ENCODE data around the gene PTPRM. TPM values are rescaled to one million over a fixed set of nuclear protein-coding genes. Genes with fewer than 3 reads are reported as not detected.
A peak's percentile ranks its signal among the peaks of the same experiment; 100 is the strongest.

Gene PTPRM
- total RNA-seq, 1 donor from 2014 or later, result 101 TPM

- intact Hi-C loops (cut with DNase I), result no loop called here
- ATAC-seq (ENCODE audit: poor library complexity) (peak; percentile 89), DNase-seq (peak; percentile 86)
Observed at GRCh38 chr18:7616661-7617060, 49.5 kb downstream of the PTPRM start.

DNA sequence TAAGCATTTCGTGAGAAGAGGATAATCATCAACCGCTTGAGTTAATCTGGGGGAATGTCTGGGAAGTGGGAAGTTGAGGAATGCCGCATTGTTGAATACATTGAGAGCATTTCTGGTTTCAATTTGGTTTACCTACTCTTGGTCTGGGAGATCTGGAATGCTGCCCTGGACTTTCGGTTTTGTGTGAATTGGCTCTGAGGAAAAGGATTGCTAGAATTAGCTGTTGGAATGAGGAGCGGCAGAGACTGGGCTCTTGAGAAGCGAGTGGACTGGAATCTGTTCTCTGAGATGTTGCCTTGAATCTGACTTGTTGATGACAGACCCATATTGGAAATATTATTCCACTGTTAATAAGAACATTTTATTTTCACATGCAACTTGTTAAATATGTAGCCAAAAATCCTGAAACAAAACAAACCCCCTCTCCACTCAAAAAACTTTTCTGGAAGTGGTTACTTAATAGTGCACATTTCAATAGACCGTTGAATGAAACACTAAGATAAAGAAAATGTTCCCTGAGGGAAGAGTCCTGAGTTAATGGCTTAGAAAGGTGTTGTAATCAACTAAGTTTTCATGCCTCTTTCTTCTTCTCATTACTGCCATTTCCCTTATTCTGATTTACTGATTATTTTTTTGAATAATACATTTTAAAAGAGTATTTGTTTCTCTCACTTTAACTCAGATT lies 50.8 kb downstream of the PTPRM start:
- no peak for DNase-seq
- intact Hi-C loops (cut with DNase I), result no loop called here
- ATAC-seq (ENCODE audit: poor library complexity), result peak; percentile 73

GRCh38 chr18:7618891-7619442 lies 51.9 kb downstream of the PTPRM start:
- ATAC-seq (ENCODE audit: poor library complexity) (no peak), DNase-seq (no peak)
- intact Hi-C loops (cut with DNase I), result no loop called here

- no peak for ATAC-seq (ENCODE audit: poor library complexity)
- intact Hi-C loops (cut with DNase I), result no loop called here
- no peak for DNase-seq
Observed at GRCh38 chr18:7619676-7620075, 52.6 kb downstream of the PTPRM start.

DNA sequence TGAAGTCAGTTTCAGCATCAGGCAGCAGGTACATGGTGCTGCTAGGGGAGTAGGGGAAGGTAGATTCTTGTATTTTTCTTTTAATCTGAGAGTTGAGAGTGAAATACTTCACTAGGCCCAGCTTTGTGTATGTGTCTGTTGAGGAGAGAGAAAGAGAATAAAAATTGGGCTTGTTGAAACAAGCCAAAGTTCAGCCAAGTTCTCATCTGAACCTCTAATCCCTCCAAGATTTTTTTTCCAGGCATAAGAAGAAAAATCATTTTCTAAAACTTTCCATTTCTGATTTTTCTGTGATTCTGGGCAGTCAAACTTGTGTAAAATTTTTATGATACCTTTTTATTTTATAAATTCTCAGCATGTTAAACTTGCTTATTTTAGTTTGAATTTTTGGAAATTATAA lies 55.6 kb downstream of the PTPRM start:
- intact Hi-C loops (cut with DNase I), result no loop called here
- no peak for DNase-seq
- no peak for ATAC-seq (ENCODE audit: poor library complexity)

DNA sequence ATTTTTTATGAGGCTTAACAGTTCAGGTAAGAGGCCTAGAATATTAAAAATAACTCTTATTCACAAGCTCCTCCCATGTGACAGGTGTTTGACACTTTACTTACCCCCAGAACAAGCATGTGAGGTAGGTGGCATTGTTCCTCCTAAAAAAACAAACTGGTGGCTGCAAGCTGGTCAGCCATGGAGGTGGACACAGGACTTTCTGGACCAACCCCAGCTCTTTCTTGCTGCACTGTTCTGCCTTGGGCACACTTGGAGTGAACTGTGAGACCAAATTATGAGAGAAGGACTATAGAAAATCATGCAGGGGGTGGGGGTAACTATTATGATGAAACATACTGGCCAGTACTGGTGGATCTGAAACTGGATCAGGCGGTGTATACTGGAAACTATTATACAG lies 56.6 kb downstream of the PTPRM start:
- intact Hi-C loops (cut with DNase I), result no loop called here
- DNase-seq (no peak), ATAC-seq (ENCODE audit: poor library complexity) (no peak)

DNA sequence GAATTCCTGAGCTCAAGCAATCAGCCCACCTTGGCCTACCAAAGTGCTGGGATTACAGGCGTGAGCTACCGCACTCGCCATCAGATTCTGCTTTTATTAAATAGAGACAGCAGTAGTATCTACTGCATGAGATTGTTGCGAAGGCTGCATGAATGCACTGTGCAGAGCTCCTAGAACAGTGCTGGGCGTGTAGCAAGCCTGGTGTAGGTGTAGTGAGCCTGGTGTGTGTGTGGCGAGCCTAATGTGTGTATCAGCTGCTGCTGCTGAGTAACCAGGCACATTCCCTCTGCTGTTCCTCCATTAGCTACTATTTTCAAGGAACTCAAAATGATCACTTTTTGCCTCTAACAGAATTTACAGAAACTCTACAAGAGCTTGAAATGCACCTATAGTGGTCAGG lies 57.6 kb downstream of the PTPRM start:
- DNase-seq (no peak), ATAC-seq (ENCODE audit: poor library complexity) (no peak)
- intact Hi-C loops (cut with DNase I), result no loop called here

DNA sequence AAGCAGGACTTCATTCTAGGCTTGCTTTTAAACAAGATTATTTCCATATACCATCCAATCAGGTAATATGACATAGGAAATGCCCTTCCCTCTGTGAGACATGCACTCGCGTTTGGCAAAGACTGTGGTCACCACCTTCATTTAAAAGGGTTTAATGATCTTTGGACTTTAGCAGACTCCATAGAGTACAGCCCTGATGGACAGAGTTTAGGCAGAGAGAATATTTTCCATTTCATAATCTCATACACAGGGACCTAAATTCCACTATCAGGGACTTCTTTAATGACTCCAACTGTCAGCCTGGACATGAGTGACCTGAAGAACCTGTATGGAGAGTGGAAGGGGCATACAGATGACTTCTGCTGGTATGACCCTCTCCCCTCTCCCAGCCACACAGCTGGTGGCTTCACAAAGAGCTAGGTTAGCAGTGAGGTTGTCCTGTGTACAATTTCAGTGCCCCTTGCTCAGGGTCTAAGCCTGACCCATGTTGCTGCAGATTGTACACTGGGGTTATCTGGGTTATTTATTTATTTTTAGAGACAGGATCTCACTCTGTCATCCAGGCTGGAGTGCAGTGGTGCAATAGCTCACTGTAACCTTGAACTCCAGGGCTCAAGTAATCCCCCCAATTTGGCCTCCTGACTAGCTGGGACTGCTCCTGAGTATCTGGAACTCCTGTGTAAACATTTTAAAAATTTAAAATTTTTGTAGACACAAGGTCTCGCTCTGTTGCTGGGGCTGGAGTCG lies 59.2 kb downstream of the PTPRM start:
- intact Hi-C loops (cut with DNase I), result no loop called here
- DNase-seq, result no peak
- peak; percentile 82 for ATAC-seq (ENCODE audit: poor library complexity)

DNA sequence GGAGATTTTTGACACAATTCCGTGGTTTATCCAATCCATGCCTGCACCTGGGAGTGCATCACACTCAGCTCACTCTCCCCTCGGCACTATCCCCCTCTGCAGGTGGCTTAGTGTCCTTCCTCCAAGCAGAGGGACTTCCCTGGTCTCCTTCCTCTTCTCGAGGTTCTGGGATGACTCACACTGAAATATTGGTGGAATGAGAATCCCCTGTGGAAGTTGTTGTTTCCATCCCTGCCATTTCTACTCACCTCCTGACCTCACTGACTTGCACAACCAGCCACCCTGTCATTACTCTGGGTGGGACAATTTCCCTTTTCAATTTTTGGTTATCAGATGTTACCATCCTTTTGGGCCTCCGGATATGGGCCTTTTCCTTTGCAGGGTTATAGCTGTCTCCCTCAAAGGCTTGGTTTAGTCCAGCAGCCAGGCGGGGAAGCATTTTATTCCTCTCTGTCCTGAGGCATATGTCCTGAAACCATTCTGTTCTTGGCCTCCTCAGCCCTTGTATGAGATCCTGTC lies 59.9 kb downstream of the PTPRM start:
- DNase-seq, result no peak
- ATAC-seq (ENCODE audit: poor library complexity), result peak; percentile 44
- intact Hi-C loops (cut with DNase I), result no loop called here

DNA sequence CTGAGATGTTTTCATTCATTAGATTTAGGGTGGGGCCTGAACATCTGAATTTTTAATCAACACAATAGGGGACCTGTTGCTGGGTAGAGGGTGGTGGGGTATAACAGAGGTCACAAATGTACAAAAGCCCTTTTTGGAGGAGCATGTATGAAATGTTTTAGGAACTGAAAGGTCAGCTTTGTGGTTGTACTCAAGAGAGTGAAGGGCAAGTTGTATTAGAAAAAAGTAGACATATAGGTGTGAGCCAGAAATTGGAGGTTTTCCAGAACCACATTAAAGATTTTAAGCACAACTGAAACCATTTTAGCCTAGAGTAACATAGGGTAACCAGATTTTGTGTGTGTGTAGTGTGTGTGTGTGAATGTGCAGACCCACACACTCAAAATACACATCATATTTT lies 62.3 kb downstream of the PTPRM start:
- intact Hi-C loops (cut with DNase I), result no loop called here
- ATAC-seq (ENCODE audit: poor library complexity), result no peak
- DNase-seq, result no peak

DNA sequence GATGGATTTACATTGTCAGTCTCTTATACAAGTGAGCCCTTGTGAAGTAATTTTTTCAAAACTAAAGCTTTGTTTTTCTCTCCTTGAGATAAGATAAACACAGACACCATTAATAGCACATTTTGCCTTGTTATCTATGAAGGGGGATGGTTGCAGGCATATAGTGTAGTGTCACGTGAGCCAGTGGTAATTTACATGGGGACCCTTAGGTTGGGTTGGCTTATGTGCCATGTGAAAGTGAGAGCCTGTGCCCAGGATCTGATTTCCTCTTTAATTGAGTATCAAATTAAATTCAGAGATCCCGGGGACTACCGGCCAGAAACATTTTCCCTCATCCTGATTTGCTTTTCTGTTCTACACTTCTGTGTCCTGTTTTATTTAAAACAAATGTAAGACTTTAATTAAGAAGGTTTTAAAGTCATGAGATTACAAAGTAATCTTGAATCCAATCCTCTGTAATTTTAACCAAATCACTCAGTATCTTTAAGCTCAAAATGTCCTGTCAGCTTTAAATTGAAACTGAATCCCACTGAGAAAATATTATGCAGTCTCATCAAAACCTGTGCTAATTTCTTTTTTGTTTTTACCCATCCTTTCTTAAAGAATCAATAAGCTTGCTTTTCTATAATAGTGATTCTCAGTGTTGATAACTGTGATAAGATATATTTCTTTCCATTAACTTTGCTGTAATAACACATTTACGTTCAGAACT lies 63.8 kb downstream of the PTPRM start:
- DNase-seq (no peak), ATAC-seq (ENCODE audit: poor library complexity) (no peak)
- intact Hi-C loops (cut with DNase I), result no loop called here

GRCh38 chr18:7632152-7633098 lies 65.3 kb downstream of the PTPRM start:
- DNase-seq, result no peak
- intact Hi-C loops (cut with DNase I), result no loop called here
- no peak for ATAC-seq (ENCODE audit: poor library complexity)

- ATAC-seq (ENCODE audit: poor library complexity) (no peak), DNase-seq (no peak)
- intact Hi-C loops (cut with DNase I), result no loop called here
Observed at GRCh38 chr18:7633171-7633570, 66.1 kb downstream of the PTPRM start.

- ATAC-seq (ENCODE audit: poor library complexity) (no peak), DNase-seq (no peak)
- intact Hi-C loops (cut with DNase I), result no loop called here
Observed at GRCh38 chr18:7635948-7636347, 68.8 kb downstream of the PTPRM start.

GRCh38 chr18:7637269-7637668 lies 70.2 kb downstream of the PTPRM start:
- ATAC-seq (ENCODE audit: poor library complexity) (no peak), DNase-seq (no peak)
- intact Hi-C loops (cut with DNase I), result no loop called here

GRCh38 chr18:7638321-7638720 lies 71.2 kb downstream of the PTPRM start:
- no peak for DNase-seq
- no peak for ATAC-seq (ENCODE audit: poor library complexity)
- intact Hi-C loops (cut with DNase I), result no loop called here

- DNase-seq (no peak), ATAC-seq (ENCODE audit: poor library complexity) (no peak)
- intact Hi-C loops (cut with DNase I), result no loop called here
Observed at GRCh38 chr18:7641813-7642212, 74.7 kb downstream of the PTPRM start.

DNA sequence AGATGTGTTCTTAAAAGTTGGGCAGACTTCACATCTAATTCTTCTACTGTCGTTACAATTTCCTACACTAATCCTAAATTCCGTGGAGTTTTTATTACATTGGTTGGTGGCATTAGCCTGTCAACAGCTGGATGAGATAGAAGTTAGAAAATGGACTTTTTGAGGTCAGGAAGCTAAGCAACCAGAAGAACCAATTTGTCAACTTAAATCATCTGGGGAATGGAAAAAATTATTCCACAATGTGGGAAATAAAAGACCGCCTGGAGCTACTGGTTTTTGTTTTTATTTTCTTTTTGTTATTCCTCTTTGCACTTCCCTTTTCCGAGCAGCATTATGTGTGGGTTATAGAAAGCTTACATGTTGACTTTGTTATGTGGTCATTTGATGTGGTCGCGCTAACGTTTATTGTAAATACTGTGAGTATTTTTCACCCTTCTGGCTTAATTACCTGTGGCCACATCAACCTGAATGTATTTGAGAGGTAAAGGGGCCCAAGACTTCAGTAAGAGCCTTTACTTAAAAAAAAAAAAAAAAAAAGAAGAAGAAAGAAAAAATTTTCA lies 75.3 kb downstream of the PTPRM start:
- DNase-seq (no peak), ATAC-seq (ENCODE audit: poor library complexity) (no peak)
- intact Hi-C loops (cut with DNase I), result no loop called here

Measured in Right ventricle myocardium superior (tissue), 1 donor.